Lower leg skin (tissue), 4 donors: ENCODE results near the gene NAALADL2. TPM values are rescaled to one million over a fixed set of nuclear protein-coding genes. Genes with fewer than 3 reads are reported as not detected.

Experiments
- DNase-seq, 2 donors: peaks; one replicate each; pipeline ENCODE4 v3.0.0-alpha.2; 2019; ENCODE audit warnings: low spot score in 2 of 2
- H3K4me3 ChIP-seq: fragments of 200-600 bp; sonication (generic); 2 replicates; pipeline ENCODE4 v1.5.1; 2017; ENCODE audit warnings: mild to moderate bottlenecking, low read depth; ENCODE audit not compliant: poor library complexity, severe bottlenecking
- POLR2A ChIP-seq, 2 donors: fragments of 450-650 bp; IDR thresholded peaks; one replicate each; pipeline ENCODE4 v1.6.1; 2016 to 2017; ENCODE audit warnings: antibody characterized with exemption in 2 of 2, mild to moderate bottlenecking in 1 of 2, moderate library complexity in 1 of 2
- WGBS, 2 donors: methylation state at CpG; one replicate each; pipeline ENCODE4 v1.1.5; 2018; 5-methylcytosine and 5-hydroxymethylcytosine counted together
- intact Hi-C: fragments of 100-400 bp; cut with DNase I; formaldehyde crosslinking; loops from one replicate; pipeline ENCODE4 v1.15.0; 2023; ENCODE audit warnings: low total_unique reads
- total RNA-seq, 4 donors: library from RNA; depleted of rRNA; stranded (reverse); fragments of >200 nt; gene quantifications; one replicate each; pipeline ENCODE4 v1.1.0, GENCODE V29; 2016
- TF ChIP-seq, protein P1 (sequence below), 3 donors: fragments of 450-650 bp; IDR thresholded peaks; one replicate each; pipeline ENCODE4 v1.5.1; 2016; ENCODE audit warnings: antibody characterized with exemption in 3 of 3, mild to moderate bottlenecking in 3 of 3, moderate library complexity in 2 of 3

NAALADL2 gene
- total RNA-seq, 4 donors from 2014 or later = 3.6 to 8.1 (median 4.6) TPM

GRCh38 chr3:175601521-175601920 is 742.4 kb downstream of the NAALADL2 start:
- intact Hi-C loops = no loop called here
- H3K4me3 ChIP-seq = no peak overlapping the region
- TF ChIP-seq, protein P1, sequence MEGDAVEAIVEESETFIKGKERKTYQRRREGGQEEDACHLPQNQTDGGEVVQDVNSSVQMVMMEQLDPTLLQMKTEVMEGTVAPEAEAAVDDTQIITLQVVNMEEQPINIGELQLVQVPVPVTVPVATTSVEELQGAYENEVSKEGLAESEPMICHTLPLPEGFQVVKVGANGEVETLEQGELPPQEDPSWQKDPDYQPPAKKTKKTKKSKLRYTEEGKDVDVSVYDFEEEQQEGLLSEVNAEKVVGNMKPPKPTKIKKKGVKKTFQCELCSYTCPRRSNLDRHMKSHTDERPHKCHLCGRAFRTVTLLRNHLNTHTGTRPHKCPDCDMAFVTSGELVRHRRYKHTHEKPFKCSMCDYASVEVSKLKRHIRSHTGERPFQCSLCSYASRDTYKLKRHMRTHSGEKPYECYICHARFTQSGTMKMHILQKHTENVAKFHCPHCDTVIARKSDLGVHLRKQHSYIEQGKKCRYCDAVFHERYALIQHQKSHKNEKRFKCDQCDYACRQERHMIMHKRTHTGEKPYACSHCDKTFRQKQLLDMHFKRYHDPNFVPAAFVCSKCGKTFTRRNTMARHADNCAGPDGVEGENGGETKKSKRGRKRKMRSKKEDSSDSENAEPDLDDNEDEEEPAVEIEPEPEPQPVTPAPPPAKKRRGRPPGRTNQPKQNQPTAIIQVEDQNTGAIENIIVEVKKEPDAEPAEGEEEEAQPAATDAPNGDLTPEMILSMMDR (IDR thresholded peaks at IDR 0.05) = no peak
- TF ChIP-seq POLR2A (IDR thresholded peaks at IDR 0.05) = no peak
- no peak for DNase-seq
- WGBS, 2 donors = 74 to 75% methylated on average over 1 of the region's 1 CpG

DNA sequence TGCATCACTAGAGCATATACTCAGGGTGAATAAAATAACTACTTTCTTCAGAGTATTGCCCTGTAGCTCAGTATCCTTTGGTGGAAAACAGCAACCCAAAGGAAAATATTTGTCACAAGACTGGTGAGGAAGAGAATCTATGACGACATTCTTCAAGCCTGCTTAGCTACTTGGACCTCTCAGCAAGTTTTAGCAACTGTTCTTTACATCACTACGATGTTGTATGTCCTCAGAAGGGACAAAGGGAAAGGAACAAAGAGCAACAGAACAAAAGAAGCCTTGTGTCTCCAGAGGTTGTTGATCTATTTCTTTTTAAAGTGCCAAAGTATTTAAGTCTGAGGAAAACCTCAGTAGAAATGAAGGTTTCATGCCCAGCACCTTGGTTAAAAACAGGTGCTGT is 746.7 kb downstream of the NAALADL2 start:
- intact Hi-C loops = no loop called here
- 66 to 68% methylated on average over 2 of the region's 2 CpGs for WGBS, 2 donors
- DNase-seq = no peak
- H3K4me3 ChIP-seq = no peak overlapping the region
- TF ChIP-seq, protein P1 (IDR thresholded peaks at IDR 0.05) = no peak
- no peak for TF ChIP-seq POLR2A (IDR thresholded peaks at IDR 0.05)

DNA sequence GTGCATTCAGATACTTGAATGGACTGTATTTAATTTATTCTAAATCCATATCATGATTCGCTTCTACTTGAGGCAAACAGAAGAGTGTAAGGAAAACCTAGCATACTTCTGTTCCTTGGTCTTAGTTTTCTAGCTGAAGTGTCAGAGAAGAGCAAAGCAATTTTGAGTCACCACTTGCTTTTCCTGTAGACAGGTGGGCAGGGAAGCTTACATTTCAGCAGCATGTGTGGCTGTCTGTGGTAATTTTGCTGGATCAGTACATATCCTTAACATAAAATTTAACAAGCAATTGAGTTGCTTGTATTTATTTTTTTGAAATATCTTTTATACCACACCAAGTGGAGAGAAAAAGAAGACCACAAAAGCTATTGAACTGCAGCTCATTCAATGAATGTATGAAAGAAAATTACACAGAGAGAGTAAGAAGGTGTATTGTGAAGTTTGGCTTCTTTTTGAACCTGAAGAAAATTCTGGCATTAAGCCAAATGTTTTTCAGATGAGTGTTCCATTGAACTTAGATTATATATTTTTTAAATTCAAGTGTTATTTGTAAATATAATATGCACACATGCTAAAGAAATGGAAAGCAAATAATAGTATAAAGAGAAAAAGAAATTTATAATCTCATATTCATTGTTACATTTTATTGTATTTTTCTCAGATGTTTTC is 747.6 kb downstream of the NAALADL2 start:
- intact Hi-C loops = no loop called here
- 97% methylated on average over 1 of the region's 1 CpG for WGBS, 2 donors
- TF ChIP-seq, protein P1 (IDR thresholded peaks at IDR 0.05) = no peak
- TF ChIP-seq POLR2A (IDR thresholded peaks at IDR 0.05) = no peak
- no peak for DNase-seq
- H3K4me3 ChIP-seq = no peak overlapping the region

GRCh38 chr3:175608356-175608755 is 749.2 kb downstream of the NAALADL2 start:
- no peak overlapping the region for H3K4me3 ChIP-seq
- TF ChIP-seq, protein P1 (IDR thresholded peaks at IDR 0.05) = no peak
- no peak for TF ChIP-seq POLR2A (IDR thresholded peaks at IDR 0.05)
- intact Hi-C loops = no loop called here
- no peak for DNase-seq
- WGBS, 2 donors = 68 to 71% methylated on average over 5 of the region's 5 CpGs

DNA sequence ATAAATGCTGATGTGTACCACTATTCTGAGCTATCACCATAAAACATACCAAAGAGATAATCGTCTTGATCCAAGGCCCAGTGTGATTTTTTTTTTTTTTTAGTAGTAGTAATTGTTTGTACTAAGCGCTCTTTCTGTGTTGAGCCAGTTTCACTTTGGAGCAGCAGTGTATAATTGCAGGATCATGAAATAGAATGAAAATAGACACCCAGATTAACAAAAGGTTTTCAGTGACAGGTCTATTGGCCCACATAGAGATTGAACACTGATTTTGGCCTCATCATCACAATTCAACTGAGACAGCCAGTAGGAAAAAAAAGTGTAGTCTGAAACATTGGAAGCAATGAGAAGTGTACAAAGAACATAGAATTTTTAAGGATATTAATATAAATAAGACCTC is 749.8 kb downstream of the NAALADL2 start:
- no peak for DNase-seq
- intact Hi-C loops = no loop called here
- TF ChIP-seq, protein P1 (IDR thresholded peaks at IDR 0.05) = no peak
- no peak for TF ChIP-seq POLR2A (IDR thresholded peaks at IDR 0.05)
- 84 to 99% methylated on average over 2 of the region's 2 CpGs for WGBS, 2 donors
- no peak overlapping the region for H3K4me3 ChIP-seq
